Measurements from ENCODE around the gene PNRC2. TPM values are rescaled to one million over a fixed set of nuclear protein-coding genes. Genes with fewer than 3 reads are reported as not detected.

PNRC2 gene
- total and polyA plus RNA-seq, 2 of the 13 experiments (the other 11 are each of a cell fraction or from before 2014, with no cell fraction given), result 74.9 to 97.5 TPM

- TF ChIP-seq ARID4A (CRISPR knock-in tag; IDR thresholded peaks at IDR 0.05; ENCODE audit: borderline replicate concordance) (peak; percentile 20; the same call in 1 of the 2 replicates), NFKB2 (CRISPR knock-in tag; IDR thresholded peaks at IDR 0.05; ENCODE audit: borderline replicate concordance) (no peak), FOXO1 (CRISPR knock-in tag; IDR thresholded peaks at IDR 0.05) (peak; percentile 43; the same call in 1 of the 2 replicates), ZBTB37 (CRISPR knock-in tag; IDR thresholded peaks at IDR 0.05) (no peak), ZBTB49 (CRISPR knock-in tag; IDR thresholded peaks at IDR 0.05; ENCODE audit: borderline replicate concordance) (no peak), ZNF644 (CRISPR knock-in tag; IDR thresholded peaks at IDR 0.05; ENCODE audit: low read depth) (peak; percentile 76; the same call in 1 of the 2 replicates), KDM2A (CRISPR knock-in tag; IDR thresholded peaks at IDR 0.05; ENCODE audit: borderline replicate concordance, low read depth) (no peak), ZFP91 (CRISPR knock-in tag; IDR thresholded peaks at IDR 0.05; ENCODE audit: borderline replicate concordance) (no peak), TSC22D2 (CRISPR knock-in tag; IDR thresholded peaks at IDR 0.05; ENCODE audit: borderline replicate concordance) (no peak), ZNF614 (CRISPR knock-in tag; IDR thresholded peaks at IDR 0.05; ENCODE audit: borderline replicate concordance) (peak; percentile 84; the same call in 1 of the 2 replicates), ZNF205 (CRISPR knock-in tag; IDR thresholded peaks at IDR 0.05) (0 out of 2 replicates have a peak, but pooled peaks have one; percentile 22), CCAR2 (optimal IDR thresholded peaks at IDR 0.05; ENCODE audit: low read depth, low read length) (no peak), ZC3H4 (CRISPR knock-in tag; IDR thresholded peaks at IDR 0.05; ENCODE audit: borderline replicate concordance) (no peak), MIXL1 (CRISPR knock-in tag; IDR thresholded peaks at IDR 0.05) (0 out of 2 replicates have a peak, but pooled peaks have one; percentile 37), ZNF18 (CRISPR knock-in tag; IDR thresholded peaks at IDR 0.05; ENCODE audit: insufficient replicate concordance) (no peak)
These were observed 43.8 kb downstream of the PNRC2 start (continued) for GRCh38 chr1:24003331-24003972.
